Transverse colon (tissue), 4 donors: ENCODE measurements around the gene UBE2U. TPM values are rescaled to one million over a fixed set of nuclear protein-coding genes. Genes with fewer than 3 reads are reported as not detected.

Experiments
- DNase-seq: peaks from one replicate; pipeline ENCODE4 v3.0.0-alpha.2; 2019
- H3K27ac ChIP-seq, 4 donors: fragments of 200-600 bp; sonication (generic); 2 replicates each; pipeline ENCODE4 v1.5.1; 2016 to 2018; ENCODE audit warnings: inconsistent platforms in 4 of 4
- H3K27me3 ChIP-seq: fragments of 200-600 bp; sonication (generic); 2 replicates; pipeline ENCODE4 v1.5.1; 2017; ENCODE audit warnings: inconsistent platforms
- H3K36me3 ChIP-seq, 4 donors: fragments of 200-600 bp; sonication (generic); 2 replicates each; pipeline ENCODE4 v1.5.1; 2017 to 2019; ENCODE audit warnings: inconsistent platforms in 4 of 4
- H3K4me1 ChIP-seq, 4 donors: fragments of 200-600 bp; sonication (generic); 2 replicates each; pipeline ENCODE4 v1.5.1; 2017 to 2020; ENCODE audit warnings: inconsistent platforms in 4 of 4
- H3K4me3 ChIP-seq, 4 donors: fragments of 200-600 bp; sonication (generic); 1 replicate in 1 of 4; 2 replicates in 3 of 4; pipeline versions ENCODE4 v1.5.1 to v1.6.1; 2017 to 2019; ENCODE audit warnings: inconsistent platforms in 4 of 4
- H3K9me3 ChIP-seq, 2 donors: fragments of 200-600 bp; sonication (generic); 2 replicates each; pipeline ENCODE4 v1.5.1; 2017 to 2019; ENCODE audit warnings: inconsistent platforms in 2 of 2
- CTCF ChIP-seq, 5 experiments: fragments of 200-600 bp in 3 of 5; fragments of 450-650 bp in 2 of 5; sonication (generic) in 3 of 5; IDR thresholded peaks; 1 replicate in 2 of 5; 2 replicates in 3 of 5; pipeline ENCODE4 v1.5.1; 2016 to 2017; ENCODE audit warnings: antibody characterized with exemption in 5 of 5, inconsistent platforms in 3 of 5, mild to moderate bottlenecking in 2 of 5, moderate library complexity in 1 of 5
- EP300 ChIP-seq: sonication (generic); formaldehyde crosslinking; IDR thresholded peaks from one replicate; pipeline ENCODE4 v1.6.1; 2017; ENCODE audit warnings: antibody characterized with exemption, low read depth
- POLR2A ChIP-seq: fragments of 450-650 bp; IDR thresholded peaks from one replicate; pipeline ENCODE4 v1.6.1; 2016; ENCODE audit warnings: antibody characterized with exemption, mild to moderate bottlenecking, moderate library complexity
- POLR2AphosphoS5 ChIP-seq, 3 donors: sonication (generic); formaldehyde crosslinking; IDR thresholded peaks; one replicate each; pipeline ENCODE4 v1.6.1; 2016; ENCODE audit warnings: antibody characterized with exemption in 3 of 3
- WGBS, 2 donors: methylation state at CpG; one replicate each; pipeline ENCODE4 v1.1.5; 2018; ENCODE audit warnings: low coverage in 1 of 2; 5-methylcytosine and 5-hydroxymethylcytosine counted together
- in situ Hi-C, 4 donors: fragments of 200-750 bp; cut with MboI; loops; one replicate each; pipeline versions ENCODE4 v1.15.0 to v1.15.1; 2017; ENCODE audit warnings: low sequenced_read_pairs in 3 of 4, low pct_ligation_motif_present in 1 of 4, low pct_unique_long_range_greater_than_20kb in 1 of 4
- intact Hi-C: fragments of 100-400 bp; cut with DNase I; formaldehyde crosslinking; loops from one replicate; pipeline ENCODE4 v1.15.1; 2023; ENCODE audit warnings: low total_unique reads
- total RNA-seq, 4 donors: library from RNA; depleted of rRNA; stranded (reverse); fragments of >200 nt; gene quantifications; one replicate each; pipeline ENCODE4 v1.1.0, GENCODE V29; 2016

Gene UBE2U, protein sequence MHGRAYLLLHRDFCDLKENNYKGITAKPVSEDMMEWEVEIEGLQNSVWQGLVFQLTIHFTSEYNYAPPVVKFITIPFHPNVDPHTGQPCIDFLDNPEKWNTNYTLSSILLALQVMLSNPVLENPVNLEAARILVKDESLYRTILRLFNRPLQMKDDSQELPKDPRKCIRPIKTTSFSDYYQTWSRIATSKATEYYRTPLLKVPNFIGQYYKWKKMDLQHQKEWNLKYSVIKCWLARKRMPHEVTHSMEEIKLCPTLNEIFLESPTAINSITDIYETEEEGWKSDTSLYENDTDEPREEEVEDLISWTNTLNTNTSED
- not detected for total RNA-seq

DNA sequence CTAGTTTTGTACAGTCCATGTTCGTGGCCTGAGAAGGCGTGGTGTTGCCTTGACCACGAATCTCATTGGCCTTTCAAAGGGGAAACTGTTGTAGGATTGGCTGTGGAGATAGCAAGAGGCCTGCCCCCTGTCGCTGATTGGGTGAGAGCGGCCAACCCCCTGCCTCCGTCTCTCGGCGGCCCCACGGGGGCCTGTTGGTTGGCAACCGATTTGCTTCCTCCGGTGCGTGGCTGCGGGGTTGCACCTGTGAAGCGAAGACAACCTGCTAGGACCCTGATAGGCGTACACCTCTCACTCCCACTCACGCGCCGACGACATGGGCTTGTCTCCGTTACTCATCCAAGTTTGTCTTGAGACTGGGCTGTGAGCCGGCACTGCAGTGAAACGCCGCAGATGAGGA, at the start of gene UBE2U:
Gene UBE2U (plus strand): TSS at position 204 of the 400 bp plus-strand sequence. CDS start 428 bp downstream, outside the sequence.
- DNase-seq = no peak
- Histone ChIP-seq H3K27ac (no peak within 1 kb of the TSS), H3K36me3 (no peaks in the 10 kb centered on the region), H3K9me3 (no peaks in the 10 kb centered on the region), H3K27me3 (peaks cover 4% of the 10 kb centered on the region), H3K4me1 (no peaks in the 10 kb centered on the region), H3K4me3 (no peak within 1 kb of the TSS)
- no peak for TF ChIP-seq POLR2AphosphoS5 (IDR thresholded peaks at IDR 0.05)
- TF ChIP-seq CTCF (IDR thresholded peaks at IDR 0.05) = no peak
- no peak for TF ChIP-seq POLR2A
- intact Hi-C loops = no loop called here
- in situ Hi-C loops = no loop called here
- WGBS, 2 donors = 96 to 97% methylated on average over 9 to 23 of the region's 23 CpGs

GRCh38 chr1:64155278-64155677, 48.1 kb upstream of the UBE2U start:
- Histone ChIP-seq H3K9me3 (no peaks in the 10 kb centered on the region), H3K4me3 (no peak overlapping the region), H3K36me3 (no peaks in the 10 kb centered on the region), H3K4me1 (no peaks in the 10 kb centered on the region), H3K27me3 (no peaks in the 10 kb centered on the region), H3K27ac (no peak overlapping the region)
- TF ChIP-seq EP300 (no peak), POLR2A (no peak), POLR2AphosphoS5 (IDR thresholded peaks at IDR 0.05) (no peak), CTCF (IDR thresholded peaks at IDR 0.05) (no peak)
- no peak for DNase-seq
- in situ Hi-C loops (no loop called here), intact Hi-C loops (no loop called here)
- WGBS, 2 donors = 40 to 65% methylated on average over 1 of the region's 1 CpG

- Histone ChIP-seq H3K4me3 (no peak overlapping the region), H3K9me3 (no peaks in the 10 kb centered on the region), H3K36me3 (no peaks in the 10 kb centered on the region), H3K27ac (peak overlapping the region in 2 of 4 donors; percentile 14 to 18), H3K4me1 (peaks cover 0 to 10% (median 0%) of the 10 kb centered on the region in 4 donors), H3K27me3 (no peaks in the 10 kb centered on the region)
- TF ChIP-seq POLR2AphosphoS5 (IDR thresholded peaks at IDR 0.05) (no peak), POLR2A (no peak), EP300 (no peak), CTCF (IDR thresholded peaks at IDR 0.05) (no peak)
- no peak for DNase-seq
- intact Hi-C loops = no loop called here
- in situ Hi-C loops = no loop called here
- WGBS, 2 donors = 20 to 33% methylated on average over 1 of the region's 1 CpG
These were observed 42.0 kb upstream of the UBE2U start for GRCh38 chr1:64161357-64161941.

DNA sequence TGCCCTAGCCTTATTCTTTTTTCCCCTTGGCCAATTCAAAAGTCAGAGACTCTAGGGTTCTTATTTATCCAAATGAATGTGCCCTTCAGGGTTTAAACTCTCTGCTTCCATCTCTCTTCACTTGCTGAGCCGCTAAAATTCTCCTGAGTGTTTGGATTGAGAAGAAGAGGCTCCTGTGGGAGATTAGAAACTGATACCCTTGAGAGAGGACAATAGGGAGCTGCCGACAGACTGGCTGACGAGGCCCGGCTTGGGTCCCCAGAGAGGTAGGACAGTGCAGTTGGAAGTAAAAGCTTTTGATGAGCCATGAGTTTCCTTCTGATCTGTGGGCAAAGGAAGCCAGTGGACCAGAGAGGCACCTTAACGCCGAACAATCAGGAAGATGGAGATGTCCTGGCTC, 41.3 kb upstream of the UBE2U start:
- Histone ChIP-seq H3K36me3 (no peaks in the 10 kb centered on the region), H3K27ac (peak overlapping the region in 1 of 4 donors; percentile 14), H3K4me3 (no peak overlapping the region), H3K4me1 (peaks cover 0 to 10% (median 0%) of the 10 kb centered on the region in 4 donors), H3K9me3 (no peaks in the 10 kb centered on the region), H3K27me3 (no peaks in the 10 kb centered on the region)
- intact Hi-C loops = no loop called here
- in situ Hi-C loops = no loop called here
- TF ChIP-seq POLR2A (no peak), POLR2AphosphoS5 (IDR thresholded peaks at IDR 0.05) (no peak), CTCF (IDR thresholded peaks at IDR 0.05) (no peak), EP300 (no peak)
- WGBS, 2 donors = 85 to 96% methylated on average over 3 to 6 of the region's 6 CpGs
- DNase-seq = no peak
